HepG2 (cell line): ENCODE measurements around the gene UST. TPM values are rescaled to one million over a fixed set of nuclear protein-coding genes. Genes with fewer than 3 reads are reported as not detected.

ENCODE experiments used
- BATF2 ChIP-seq: sonication (generic); formaldehyde crosslinking; IDR thresholded peaks from 2 replicates; pipeline ENCODE4 v1.8.0; 2022; ENCODE audit warnings: mild to moderate bottlenecking, missing genetic modification reagents, moderate library complexity
- MAX ChIP-seq: IDR thresholded peaks from 2 replicates; pipeline ENCODE4 v1.6.1; 2012; ENCODE audit warnings: inconsistent platforms
- MIER2 ChIP-seq: IDR thresholded peaks from 2 replicates; pipeline ENCODE4 v1.6.1; 2016; ENCODE audit warnings: missing biosample characterization, missing genetic modification reagents
- PAXIP1 ChIP-seq: sonication (generic); formaldehyde crosslinking; conservative IDR thresholded peaks from 2 replicates; pipeline ENCODE4 v1.4.0; 2020; ENCODE audit warnings: mild to moderate bottlenecking, missing genetic modification reagents, moderate library complexity
- ZNF318 ChIP-seq: sonication (generic); formaldehyde crosslinking; IDR thresholded peaks from 2 replicates; pipeline ENCODE4 v1.4.0; 2020; ENCODE audit warnings: mild to moderate bottlenecking, missing genetic modification reagents
- polyA plus RNA-seq, 8 experiments: library from polyadenylated mRNA; depleted of rRNA in 3 of 8; stranded (reverse) in 7 of 8; unstranded in 1 of 8; fragments of >200 nt; fragmentation: Illumina TruSeq in 4 of 8; extraction: Trizol in 4 of 8; gene quantifications; 2 replicates each; pipeline versions ENCODE4 v1.2.1 to v1.2.3, GENCODE V29; 2011 to 2016; ENCODE audit warnings: low read depth in 4 of 8, missing spikeins in 1 of 8, mixed read lengths in 1 of 8; ENCODE audit not compliant: insufficient read depth in 1 of 8
- total RNA-seq, 5 experiments: library from RNA; depleted of rRNA; stranded (reverse); fragments of >200 nt; fragmentation: Illumina TruSeq; extraction: Trizol; gene quantifications; 2 replicates each; pipeline ENCODE4 v1.2.3, GENCODE V29; 2016; ENCODE audit warnings: low read depth in 1 of 5

UST gene
- total and polyA plus RNA-seq, 2 of the 13 experiments (the other 11 are each of a cell fraction or from before 2014, with no cell fraction given) = 0.27 TPM; not detected in 1

GRCh38 chr6:149111556-149112115 lies 364.8 kb downstream of the UST start (continued):
- TF ChIP-seq ZNF318 (CRISPR knock-in tag) (no peak), PAXIP1 (no peak), MIER2 (CRISPR knock-in tag) (no peak), MAX (no peak), BATF2 (no peak)
